ENCODE data around the gene NID1. TPM values are rescaled to one million over a fixed set of nuclear protein-coding genes. Genes with fewer than 3 reads are reported as not detected.

The NID1 gene
- total RNA-seq, 6 experiments from 2014 or later = 97.5 to 124 (median 107) TPM

- peak; percentile 39 for DNase-seq
- no peak overlapping the region for H3K27ac Mint-ChIP-seq
- no peak overlapping the region for H3K4me3 Mint-ChIP-seq
- no peak for TF ChIP-seq CTCF (IDR thresholded peaks at IDR 0.05)
- no peaks in the 10 kb centered on the region; the same call in 1 of the 2 replicates for H3K9me3 Mint-ChIP-seq
- H3K27me3 Mint-ChIP-seq (ENCODE audit: insufficient read depth) = peaks cover 1% of the 10 kb centered on the region; the same call in 1 of the 2 replicates
- H3K36me3 Mint-ChIP-seq (ENCODE audit: low read depth) = peaks cover 4% of the 10 kb centered on the region
- peaks cover 29% of the 10 kb centered on the region for H3K4me1 Mint-ChIP-seq (ENCODE audit: low read depth)
Observed at GRCh38 chr1:236067854-236068454, 3.1 kb upstream of the NID1 start.

GRCh38 chr1:236066828-236067386, 2.0 kb upstream of the NID1 start:
- peaks cover 4% of the 10 kb centered on the region for H3K36me3 Mint-ChIP-seq (ENCODE audit: low read depth)
- no peak for TF ChIP-seq CTCF (IDR thresholded peaks at IDR 0.05)
- peaks cover 32% of the 10 kb centered on the region for H3K4me1 Mint-ChIP-seq (ENCODE audit: low read depth)
- H3K9me3 Mint-ChIP-seq = no peaks in the 10 kb centered on the region; the same call in 1 of the 2 replicates
- DNase-seq = no peak
- H3K4me3 Mint-ChIP-seq = no peak overlapping the region
- H3K27me3 Mint-ChIP-seq (ENCODE audit: insufficient read depth) = peaks cover 1% of the 10 kb centered on the region; the same call in 1 of the 2 replicates
- no peak overlapping the region for H3K27ac Mint-ChIP-seq

GRCh38 chr1:236066054-236066453, 1.2 kb upstream of the NID1 start:
- H3K4me1 Mint-ChIP-seq (ENCODE audit: low read depth) = peaks cover 37% of the 10 kb centered on the region
- no peak overlapping the region; the same call in 1 of the 2 replicates for H3K4me3 Mint-ChIP-seq
- no peak for DNase-seq
- H3K9me3 Mint-ChIP-seq = no peaks in the 10 kb centered on the region; the same call in 1 of the 2 replicates
- H3K27me3 Mint-ChIP-seq (ENCODE audit: insufficient read depth) = peaks cover 1% of the 10 kb centered on the region; the same call in 1 of the 2 replicates
- peaks cover 9% of the 10 kb centered on the region for H3K36me3 Mint-ChIP-seq (ENCODE audit: low read depth)
- no peak for TF ChIP-seq CTCF (IDR thresholded peaks at IDR 0.05)
- no peak overlapping the region; the same call in 1 of the 2 replicates for H3K27ac Mint-ChIP-seq

- peak overlapping the region; percentile 69 for H3K4me3 Mint-ChIP-seq
- no peak overlapping the region; the same call in 1 of the 2 replicates for H3K27ac Mint-ChIP-seq
- H3K4me1 Mint-ChIP-seq (ENCODE audit: low read depth) = peaks cover 42% of the 10 kb centered on the region
- TF ChIP-seq CTCF (IDR thresholded peaks at IDR 0.05) = no peak
- DNase-seq = no peak
- H3K27me3 Mint-ChIP-seq (ENCODE audit: insufficient read depth) = peaks cover 1% of the 10 kb centered on the region; the same call in 1 of the 2 replicates
- H3K36me3 Mint-ChIP-seq (ENCODE audit: low read depth) = peaks cover 14% of the 10 kb centered on the region
- no peaks in the 10 kb centered on the region; the same call in 1 of the 2 replicates for H3K9me3 Mint-ChIP-seq
Observed at GRCh38 chr1:236065509-236066005, 667 bp upstream of the NID1 start.

- peaks cover 24% of the 10 kb centered on the region for H3K36me3 Mint-ChIP-seq (ENCODE audit: low read depth)
- no peak for TF ChIP-seq CTCF (IDR thresholded peaks at IDR 0.05)
- DNase-seq = peak; percentile 55
- peak overlapping the region; percentile 98 for H3K4me3 Mint-ChIP-seq
- H3K27ac Mint-ChIP-seq = peak overlapping the region; percentile 86
- H3K9me3 Mint-ChIP-seq = no peaks in the 10 kb centered on the region
- H3K4me1 Mint-ChIP-seq (ENCODE audit: low read depth) = peaks cover 53% of the 10 kb centered on the region
- no peaks in the 10 kb centered on the region for H3K27me3 Mint-ChIP-seq (ENCODE audit: insufficient read depth)
Observed at GRCh38 chr1:236063919-236064673, 794 bp downstream of the NID1 start.

All from HFFc6 (cell line).